Hepatocyte (in vitro differentiated cells): ENCODE measurements around the gene NIM1K.

Experiments used
- EZH2 ChIP-seq: fragments of 200-600 bp; sonication (generic); IDR thresholded peaks from 2 replicates; pipeline ENCODE4 v1.6.1; 2016; ENCODE audit warnings: antibody characterized with exemption, mild to moderate bottlenecking, borderline replicate concordance
- TF ChIP-seq, protein P1 (sequence below): fragments of 200-600 bp; sonication (generic); IDR thresholded peaks from 2 replicates; pipeline ENCODE4 v1.5.1; 2016; ENCODE audit warnings: antibody characterized with exemption, mild to moderate bottlenecking; ENCODE audit not compliant: poor library complexity

DNA sequence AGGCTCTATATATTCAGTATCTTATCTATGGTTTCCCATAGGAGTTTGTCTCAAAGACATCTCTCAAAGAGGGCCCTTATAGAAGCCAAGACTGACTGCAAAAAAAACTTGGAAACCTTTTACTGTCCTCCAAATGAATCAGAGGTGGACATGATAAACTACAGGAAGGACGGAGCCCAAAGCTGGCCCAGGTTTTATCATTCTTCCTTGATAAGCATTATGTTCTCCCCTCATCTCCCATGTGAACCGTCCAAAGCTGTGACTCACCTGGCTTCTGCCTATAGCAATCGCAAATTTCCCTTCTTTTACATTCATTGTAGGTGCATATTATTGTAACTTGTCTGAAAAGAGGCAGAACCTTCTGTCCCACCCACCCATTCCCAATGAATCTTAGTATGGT lies 35.0 kb upstream of the NIM1K start:
- TF ChIP-seq, protein P1, sequence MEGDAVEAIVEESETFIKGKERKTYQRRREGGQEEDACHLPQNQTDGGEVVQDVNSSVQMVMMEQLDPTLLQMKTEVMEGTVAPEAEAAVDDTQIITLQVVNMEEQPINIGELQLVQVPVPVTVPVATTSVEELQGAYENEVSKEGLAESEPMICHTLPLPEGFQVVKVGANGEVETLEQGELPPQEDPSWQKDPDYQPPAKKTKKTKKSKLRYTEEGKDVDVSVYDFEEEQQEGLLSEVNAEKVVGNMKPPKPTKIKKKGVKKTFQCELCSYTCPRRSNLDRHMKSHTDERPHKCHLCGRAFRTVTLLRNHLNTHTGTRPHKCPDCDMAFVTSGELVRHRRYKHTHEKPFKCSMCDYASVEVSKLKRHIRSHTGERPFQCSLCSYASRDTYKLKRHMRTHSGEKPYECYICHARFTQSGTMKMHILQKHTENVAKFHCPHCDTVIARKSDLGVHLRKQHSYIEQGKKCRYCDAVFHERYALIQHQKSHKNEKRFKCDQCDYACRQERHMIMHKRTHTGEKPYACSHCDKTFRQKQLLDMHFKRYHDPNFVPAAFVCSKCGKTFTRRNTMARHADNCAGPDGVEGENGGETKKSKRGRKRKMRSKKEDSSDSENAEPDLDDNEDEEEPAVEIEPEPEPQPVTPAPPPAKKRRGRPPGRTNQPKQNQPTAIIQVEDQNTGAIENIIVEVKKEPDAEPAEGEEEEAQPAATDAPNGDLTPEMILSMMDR: no peak
- TF ChIP-seq EZH2: no peak
